GM18505 (cell line): ENCODE measurements around the gene PNPO.

Experiments used
- ATAC-seq: cut with Tn5 transposase; IDR thresholded peaks from one replicate; pipeline ENCODE4 v1.9.1; 2021; ENCODE audit not compliant: unreplicated experiment
- POLR2A ChIP-seq: IDR thresholded peaks from 4 replicates; pipeline ENCODE4 v1.6.1; 2011; ENCODE audit warnings: borderline replicate concordance; ENCODE audit not compliant: insufficient read depth, insufficient read length; ENCODE audit errors: extremely low read depth

Gene PNPO

DNA sequence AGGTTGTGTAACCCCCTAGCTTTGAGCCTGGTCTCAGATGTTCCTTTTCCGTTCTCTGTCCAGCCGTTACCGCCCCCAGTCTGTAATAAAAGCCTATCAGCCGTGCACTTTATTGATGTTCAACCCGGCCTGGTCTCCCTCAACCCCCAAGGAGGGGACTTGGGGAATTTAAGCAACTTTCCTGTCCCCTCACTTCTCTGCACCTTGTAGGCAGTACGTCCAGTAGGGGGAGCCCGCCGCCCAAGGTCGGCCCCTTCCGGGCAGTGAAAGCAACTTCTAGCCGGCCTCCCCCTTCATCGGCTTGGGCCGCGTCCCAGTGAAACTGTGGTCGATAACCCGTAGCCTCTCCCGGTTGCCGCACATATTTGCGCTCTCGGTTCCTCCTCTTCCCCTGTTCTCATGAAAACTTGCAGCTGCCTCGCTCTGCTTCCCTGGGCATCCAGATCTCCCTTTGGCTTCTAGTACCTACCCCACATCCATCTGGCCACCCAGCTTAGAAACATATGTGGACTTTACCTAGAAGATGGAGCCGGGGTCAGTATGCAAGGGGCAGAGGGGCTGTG lies 7.9 kb downstream of the PNPO start:
- peak; percentile 60 for ATAC-seq
- no peak for TF ChIP-seq POLR2A

DNA sequence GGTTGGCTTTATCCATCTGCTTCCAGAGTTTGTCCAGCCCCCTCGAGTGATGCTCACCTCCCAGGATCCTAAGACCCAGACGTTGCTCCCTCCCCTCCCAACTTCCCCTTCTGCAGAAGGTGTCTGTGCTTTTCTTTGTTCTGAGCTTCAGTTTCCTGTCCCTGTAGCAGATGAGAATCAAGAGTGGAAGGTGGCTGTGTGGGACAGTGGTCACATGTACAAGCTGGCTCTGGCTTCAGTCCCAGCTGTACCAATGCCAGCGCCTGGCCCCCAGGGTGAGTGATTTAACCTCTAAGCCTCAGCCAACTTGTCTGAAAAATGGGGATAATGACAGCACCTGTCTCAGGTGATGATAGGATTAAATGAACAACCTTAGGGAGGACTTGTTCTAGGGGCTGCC lies 8.6 kb downstream of the PNPO start:
- no peak for ATAC-seq
- no peak for TF ChIP-seq POLR2A

DNA sequence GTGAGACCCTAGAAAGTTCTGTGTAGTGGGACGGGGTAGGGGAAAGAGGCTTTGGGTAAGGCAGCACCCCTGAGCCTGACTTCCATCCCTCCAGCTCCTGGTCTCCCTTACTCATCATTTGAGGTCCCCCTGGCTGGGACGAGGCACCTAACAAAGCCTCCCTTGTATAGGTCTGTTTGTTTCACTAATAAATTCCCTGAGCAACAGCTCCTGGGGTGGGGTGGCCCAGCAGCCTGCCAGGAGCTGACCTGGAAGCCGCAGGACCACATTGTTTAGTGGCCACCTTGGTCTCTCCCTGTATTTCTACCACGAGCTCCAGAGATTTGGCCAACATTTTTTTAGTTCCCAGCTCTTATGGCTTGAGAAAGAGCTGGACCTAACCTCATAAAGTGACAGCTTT lies 9.1 kb downstream of the PNPO start:
- TF ChIP-seq POLR2A: no peak
- ATAC-seq: no peak

DNA sequence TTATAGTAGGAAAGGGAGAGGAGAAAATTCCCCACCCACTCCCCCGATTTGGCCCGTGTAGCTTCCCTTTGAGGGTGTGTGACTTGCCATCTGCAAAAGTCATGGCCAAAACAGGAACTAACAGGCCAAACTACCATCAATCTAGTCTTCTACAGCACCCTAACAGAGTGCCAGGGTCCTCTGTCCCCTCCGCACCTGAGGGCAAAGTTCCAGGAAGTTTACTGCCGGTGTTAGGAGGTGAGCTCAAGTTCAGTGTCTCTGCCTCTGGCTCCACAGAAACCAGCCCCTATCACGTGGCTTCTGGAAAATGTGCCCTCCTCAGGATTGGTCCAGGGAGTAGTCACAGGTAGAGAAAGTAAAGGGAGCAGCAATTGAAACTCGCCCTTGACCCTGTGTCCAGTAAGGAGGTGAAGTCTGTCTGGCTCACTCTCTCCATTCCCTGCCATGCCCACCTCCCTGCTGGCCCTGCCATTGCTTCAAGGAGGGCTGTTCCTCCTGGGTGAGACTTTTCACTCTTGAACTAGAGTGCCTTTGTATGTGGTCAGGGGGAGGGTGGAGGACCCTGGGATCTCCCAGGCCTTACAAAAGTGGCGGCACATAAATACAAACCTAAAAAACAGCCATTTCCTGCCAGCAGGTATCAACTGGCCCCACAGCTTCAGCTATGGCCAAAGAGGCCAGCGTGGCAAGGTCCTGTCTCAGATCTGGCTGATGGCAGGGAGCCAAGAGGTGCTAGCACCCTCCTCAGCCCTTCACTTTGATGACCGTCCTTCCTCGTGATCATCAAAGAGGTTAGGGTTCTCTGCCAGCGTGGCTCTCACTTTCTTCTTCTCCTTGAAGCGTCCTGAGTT lies 11.0 kb downstream of the PNPO start:
- no peak for TF ChIP-seq POLR2A
- ATAC-seq: no peak

DNA sequence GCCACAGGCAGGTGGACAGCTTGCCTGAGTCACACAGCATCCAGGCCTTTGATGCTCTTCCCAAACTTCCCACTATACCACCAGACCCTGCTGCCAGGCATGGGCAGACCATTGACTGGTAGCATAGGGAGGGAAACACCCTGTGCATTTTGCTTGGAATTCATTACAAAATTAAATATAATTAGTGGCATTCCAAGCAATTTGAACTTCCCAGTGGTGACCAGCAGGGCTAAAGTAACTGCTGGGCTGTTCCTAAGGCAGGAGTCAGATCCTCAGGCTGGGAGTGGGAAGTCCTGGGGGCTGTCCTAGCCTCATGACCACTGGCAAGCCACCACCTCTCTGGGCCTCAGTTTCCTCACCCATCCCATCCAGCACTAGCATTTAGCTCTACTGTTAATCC lies 12.5 kb downstream of the PNPO start:
- ATAC-seq: no peak
- TF ChIP-seq POLR2A: no peak

DNA sequence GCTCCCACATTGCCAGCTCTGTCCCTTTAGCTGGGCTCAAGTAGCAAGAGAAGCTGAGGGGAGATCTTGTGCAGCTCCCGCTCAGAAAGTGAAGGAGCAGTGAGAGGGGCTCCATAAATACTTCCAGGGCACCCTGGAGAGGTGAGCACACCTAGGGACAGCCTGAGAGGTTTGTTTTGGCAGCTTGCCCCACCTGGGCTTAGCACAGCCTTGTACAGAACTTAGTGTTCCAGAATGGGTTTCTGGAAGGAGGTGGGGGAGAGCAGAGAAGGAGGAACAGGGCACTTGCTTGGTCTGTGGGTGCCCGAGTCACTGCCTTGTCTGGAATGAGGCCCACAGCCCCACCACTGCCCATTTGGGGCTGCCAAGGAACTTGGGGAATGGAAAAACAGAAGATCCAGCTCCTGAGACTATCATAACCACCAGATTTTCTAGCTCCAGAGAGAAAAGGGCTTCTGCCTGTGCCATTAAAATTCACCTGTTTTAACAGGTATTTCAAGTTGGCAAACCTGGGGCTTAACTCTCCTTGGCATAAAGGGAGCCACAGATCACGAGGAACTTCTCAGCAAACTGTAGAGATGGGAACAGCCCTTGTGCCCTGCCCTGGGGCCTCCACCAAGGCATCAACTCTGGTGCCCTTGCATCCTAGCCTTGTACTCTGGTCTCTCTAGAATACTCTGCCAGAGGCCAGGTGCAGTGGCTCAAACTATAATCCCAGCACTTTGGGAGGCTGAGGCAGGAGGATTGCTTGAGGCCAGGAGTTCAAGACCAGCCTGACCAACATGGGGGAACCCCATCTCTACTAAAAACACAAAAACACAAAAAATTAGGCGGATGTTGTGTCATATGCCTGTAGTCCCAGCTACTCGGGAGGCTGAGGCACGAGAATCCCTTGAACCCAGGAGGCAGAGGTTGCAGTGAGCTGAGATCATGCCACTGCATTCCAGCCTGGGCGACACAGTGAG lies 14.4 kb downstream of the PNPO start:
- no peak for ATAC-seq
- no peak for TF ChIP-seq POLR2A

DNA sequence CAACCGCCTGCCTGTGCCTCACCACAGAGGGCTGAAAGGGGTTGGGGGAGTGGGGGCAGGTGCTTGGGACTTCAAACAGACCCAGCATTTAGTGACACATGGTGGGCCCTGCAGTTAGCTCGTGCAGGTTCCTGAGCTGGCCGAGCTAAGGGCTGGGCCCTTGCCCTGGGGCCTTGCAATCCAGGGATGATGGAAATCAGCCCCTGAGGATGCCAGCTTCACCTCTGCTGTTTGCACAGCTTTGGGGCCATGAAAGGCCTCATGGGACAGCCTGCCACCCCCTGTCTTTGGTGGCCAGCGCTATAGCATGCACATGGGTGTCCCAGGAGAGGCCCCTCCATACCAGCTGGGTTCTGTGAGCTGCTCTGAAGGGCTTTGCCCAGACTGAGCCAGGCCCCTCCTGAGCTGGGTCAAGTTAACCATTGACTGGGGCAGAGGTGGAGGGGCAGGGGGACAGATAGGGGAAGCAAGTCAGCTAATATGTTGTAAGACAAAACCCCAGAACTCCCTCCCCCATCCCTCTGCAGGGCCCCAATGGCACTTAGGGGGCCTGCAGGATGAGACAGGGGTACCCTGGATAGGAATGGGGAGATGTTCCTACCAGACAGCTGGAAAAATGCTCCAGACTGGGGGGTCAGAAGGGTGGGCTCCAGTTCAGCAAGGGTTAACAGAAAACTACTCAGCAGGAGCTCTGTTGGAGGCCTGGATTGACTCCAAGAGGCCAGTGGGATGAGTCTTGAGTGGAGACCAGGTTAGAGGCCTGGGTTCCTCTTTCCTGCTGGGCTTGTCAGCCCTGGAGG lies 15.6 kb downstream of the PNPO start:
- no peak for TF ChIP-seq POLR2A
- no peak for ATAC-seq

DNA sequence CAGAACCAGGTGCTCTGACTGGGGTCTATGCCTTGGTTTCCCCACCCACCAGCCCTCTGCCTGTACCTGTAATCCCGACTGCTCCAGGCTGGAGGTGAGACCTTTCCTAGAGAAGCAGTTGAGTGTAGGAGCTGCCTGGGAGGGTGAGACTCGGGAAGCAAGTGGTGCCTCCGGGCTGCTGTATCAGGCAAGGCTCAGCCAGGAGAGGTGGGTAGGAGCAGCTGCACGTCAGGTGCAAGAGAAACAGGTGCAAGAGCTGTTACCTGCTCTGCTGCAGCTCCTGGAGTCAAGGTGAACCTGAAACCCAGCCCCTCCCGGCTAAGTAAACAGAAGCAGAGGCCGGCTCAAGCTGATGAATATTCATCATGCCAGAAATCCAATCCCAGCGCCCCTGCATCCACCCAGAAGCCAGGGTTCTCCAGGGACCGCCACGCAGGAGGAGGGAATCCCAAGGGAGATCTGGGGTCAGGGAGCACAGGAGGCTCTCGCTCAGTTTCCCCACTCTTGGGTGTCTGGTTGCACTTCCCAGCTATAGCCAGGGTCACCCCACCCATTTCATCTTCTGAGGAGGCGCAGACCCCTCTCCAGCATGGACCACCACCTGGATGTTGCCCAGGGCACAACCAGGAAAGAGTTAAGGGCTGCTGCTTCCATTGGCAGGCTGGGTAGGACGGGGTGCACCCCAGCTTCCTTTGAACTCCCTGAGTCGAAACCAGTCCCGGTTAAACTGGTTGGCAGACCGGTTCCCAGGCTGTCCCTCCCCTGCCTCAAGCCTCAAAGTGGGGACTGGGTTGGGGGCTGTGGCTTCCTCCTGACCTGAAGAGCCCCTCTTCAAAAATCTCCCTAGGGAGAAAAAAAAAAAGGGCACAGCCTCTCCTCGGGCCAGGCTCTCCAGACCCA lies 16.5 kb downstream of the PNPO start, which contains the start of gene PRR15L:
Gene PRR15L (minus strand): TSS at position 293 of the 900 bp plus-strand sequence. CDS start 4,649 bp downstream, outside the sequence.
- TF ChIP-seq POLR2A: no peak
- ATAC-seq: no peak

DNA sequence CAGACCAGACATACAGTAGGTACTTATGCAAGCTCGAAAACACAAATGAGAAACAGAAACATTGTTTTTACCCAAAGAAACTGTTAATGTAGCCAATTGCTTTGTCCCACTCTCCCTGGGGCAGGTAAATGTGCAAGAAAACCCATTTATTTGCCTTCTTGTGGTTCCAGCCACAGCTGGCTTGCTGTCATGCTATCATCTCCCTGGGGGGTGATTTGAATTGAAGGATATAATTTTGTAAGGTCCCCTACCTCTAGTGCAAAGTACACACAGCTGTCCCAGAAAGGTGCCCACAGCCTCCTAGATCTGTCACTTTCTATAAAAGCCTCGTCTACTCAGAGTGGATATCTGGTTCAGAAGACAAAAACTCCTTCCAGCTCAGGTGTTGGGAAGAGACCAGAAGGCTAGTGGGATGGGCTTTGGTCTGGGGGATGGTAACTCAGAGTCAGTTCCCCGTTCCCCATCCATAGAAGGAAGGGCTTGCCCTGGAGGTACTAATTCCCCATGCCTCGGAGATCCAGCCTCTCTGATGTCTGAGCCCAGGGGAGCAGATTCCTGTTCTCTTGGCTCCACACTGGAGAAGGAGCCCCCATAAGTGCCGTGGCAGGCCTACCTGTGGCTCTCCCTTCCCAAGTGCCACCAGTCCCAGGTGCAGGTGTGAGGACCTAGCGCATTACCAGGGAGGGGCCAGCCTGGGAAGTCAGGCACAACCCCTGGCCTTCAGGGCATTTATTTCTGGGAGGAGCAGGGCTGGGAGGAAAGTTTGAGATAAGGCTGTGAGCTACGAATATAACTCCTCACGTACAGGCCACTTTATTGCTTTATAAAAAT lies 18.7 kb downstream of the PNPO start:
- ATAC-seq: no peak

DNA sequence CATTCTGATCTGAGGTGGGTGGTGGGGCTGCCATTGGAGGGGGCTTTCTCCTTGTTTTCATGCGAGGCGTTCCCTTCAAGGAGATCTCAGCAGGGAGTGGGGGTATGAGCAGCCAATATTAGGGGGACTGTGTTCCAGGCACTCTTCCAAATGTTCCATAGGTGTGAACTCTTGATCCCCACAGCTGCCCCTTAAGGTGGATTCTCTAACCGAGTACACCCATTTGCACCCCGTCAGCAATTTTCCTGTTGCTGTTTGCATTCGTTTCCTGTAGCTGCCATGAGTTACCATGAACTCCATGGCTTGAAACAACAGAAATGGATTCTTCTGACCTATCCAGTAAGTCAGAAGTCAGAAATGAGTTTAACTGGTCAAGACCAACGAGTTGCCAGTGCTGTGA lies 20.0 kb downstream of the PNPO start:
- ATAC-seq: no peak
- TF ChIP-seq POLR2A: no peak

More for the DNA sequence above, 18.7 kb downstream of the PNPO start:
- no peak for TF ChIP-seq POLR2A

DNA sequence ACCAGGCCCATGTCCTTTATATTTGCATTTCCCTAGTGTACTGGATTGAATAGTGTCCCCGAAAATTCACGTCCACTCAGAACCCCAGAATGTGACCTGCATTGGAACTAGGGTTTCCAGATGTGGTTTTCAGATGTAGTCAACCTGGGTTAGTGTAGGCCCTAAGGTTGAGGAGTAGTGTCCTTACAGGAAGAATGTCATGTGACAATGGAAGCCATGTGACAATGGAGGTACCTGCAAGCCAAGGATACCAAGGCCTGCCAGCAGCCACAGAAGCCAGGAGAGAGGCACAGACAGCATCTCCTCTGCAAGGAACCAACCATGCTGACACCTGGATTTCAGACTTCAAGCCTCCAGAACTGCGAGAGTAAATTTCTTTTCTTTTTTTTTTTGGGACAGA lies 21.5 kb downstream of the PNPO start:
- TF ChIP-seq POLR2A: no peak
- no peak for ATAC-seq
